ENCODE measurements around the gene PYCR2. TPM values are rescaled to one million over a fixed set of nuclear protein-coding genes. Genes with fewer than 3 reads are reported as not detected.

PYCR2 gene
- total RNA-seq, 1 experiment from 2014 or later, result 104 TPM

GRCh38 chr1:225941187-225941941, 17.3 kb upstream of the PYCR2 start, which contains the start of gene LEFTY2:
Gene LEFTY2 (minus strand): TSS chr1:225941220. CDS start chr1:225941140, 80 bp downstream.
- H4K91ac ChIP-seq (ENCODE audit: insufficient read length, low read depth, low read length), result no peak within 1 kb of the TSS
- no peak within 1 kb of the TSS for H2BK120ac ChIP-seq (ENCODE audit: low read depth, low read length, poor library complexity, severe bottlenecking)
- H3K4me2 ChIP-seq (ENCODE audit: insufficient read depth, insufficient read length, low read length), result no peak within 1 kb of the TSS
- Mint-ChIP-seq H3K9me3 (no peaks in the 10 kb centered on the region; a peak in 2 of 5 replicates), H3K27ac (peak within 1 kb of the TSS in 1 of 3 experiments; percentile 57; a peak in 2 of 7 replicates), H3K4me1 (peaks cover 38 to 45% of the 10 kb centered on the region in 2 experiments), H3K4me3 (peak within 1 kb of the TSS in 1 of 2 experiments; percentile 68; a peak in 4 of 5 replicates), H3K27me3 (ENCODE audit: low read depth) (peaks cover 1% of the 10 kb centered on the region; the same call in 1 of the 2 replicates), H3K36me3 (ENCODE audit: insufficient read depth in 1 of 3, low read depth in 3 of 3) (no peaks in the 10 kb centered on the region)
- WGBS (ENCODE audit: extremely low coverage, insufficient read length, low lambda C conversion rate), result no CpG with 5 or more reads among the region's 6 CpGs
- H3K27ac ChIP-seq (ENCODE audit: insufficient read length, low read depth, low read length), result no peak within 1 kb of the TSS
- H3K4ac ChIP-seq (ENCODE audit: low read depth, low read length), result no peak within 1 kb of the TSS
- no peak within 1 kb of the TSS for H2BK12ac ChIP-seq (ENCODE audit: insufficient read length, low read depth, low read length)
- no peak within 1 kb of the TSS for H4K8ac ChIP-seq (replicated peaks; ENCODE audit: insufficient read length, low read depth, low read length)
- H4K20me1 ChIP-seq (ENCODE audit: control insufficient read depth, insufficient read depth, insufficient read length), result no peaks in the 10 kb centered on the region
- H3K23me2 ChIP-seq (ENCODE audit: insufficient read length, low read depth, low read length, poor library complexity, severe bottlenecking), result no peaks in the 10 kb centered on the region
- no peak within 1 kb of the TSS for H3K23ac ChIP-seq (ENCODE audit: insufficient read length, low read depth, low read length)
- H3K27me3 ChIP-seq (ENCODE audit: insufficient read depth, low read length), result no peaks in the 10 kb centered on the region
- no peaks in the 10 kb centered on the region for H3K79me2 ChIP-seq (ENCODE audit: insufficient read depth, low read length)
- H3K14ac ChIP-seq (ENCODE audit: insufficient read depth, low read length), result no peak within 1 kb of the TSS
- H2AFZ ChIP-seq (ENCODE audit: low read length), result no peak within 1 kb of the TSS
- H3K79me1 ChIP-seq (ENCODE audit: insufficient read depth, low read depth, low read length, poor library complexity, severe bottlenecking), result no peaks in the 10 kb centered on the region
- H2BK5ac ChIP-seq (ENCODE audit: insufficient read length, low read length), result no peak within 1 kb of the TSS
- no peak within 1 kb of the TSS for H3K18ac ChIP-seq (ENCODE audit: insufficient read length, low read depth, low read length)
- no peak within 1 kb of the TSS for H2BK15ac ChIP-seq (ENCODE audit: low read depth, low read length)
- no peak within 1 kb of the TSS for H3T11ph ChIP-seq (ENCODE audit: low read length)
- H3K4me1 ChIP-seq (ENCODE audit: insufficient read depth, low read length), result peaks cover 17% of the 10 kb centered on the region; the same call in 1 of the 2 replicates
- no peak within 1 kb of the TSS for H2BK20ac ChIP-seq (ENCODE audit: low read depth, low read length, poor library complexity, severe bottlenecking)
- no peak within 1 kb of the TSS for H2AK5ac ChIP-seq (ENCODE audit: insufficient read length, low read length)
- TF ChIP-seq, protein P1, sequence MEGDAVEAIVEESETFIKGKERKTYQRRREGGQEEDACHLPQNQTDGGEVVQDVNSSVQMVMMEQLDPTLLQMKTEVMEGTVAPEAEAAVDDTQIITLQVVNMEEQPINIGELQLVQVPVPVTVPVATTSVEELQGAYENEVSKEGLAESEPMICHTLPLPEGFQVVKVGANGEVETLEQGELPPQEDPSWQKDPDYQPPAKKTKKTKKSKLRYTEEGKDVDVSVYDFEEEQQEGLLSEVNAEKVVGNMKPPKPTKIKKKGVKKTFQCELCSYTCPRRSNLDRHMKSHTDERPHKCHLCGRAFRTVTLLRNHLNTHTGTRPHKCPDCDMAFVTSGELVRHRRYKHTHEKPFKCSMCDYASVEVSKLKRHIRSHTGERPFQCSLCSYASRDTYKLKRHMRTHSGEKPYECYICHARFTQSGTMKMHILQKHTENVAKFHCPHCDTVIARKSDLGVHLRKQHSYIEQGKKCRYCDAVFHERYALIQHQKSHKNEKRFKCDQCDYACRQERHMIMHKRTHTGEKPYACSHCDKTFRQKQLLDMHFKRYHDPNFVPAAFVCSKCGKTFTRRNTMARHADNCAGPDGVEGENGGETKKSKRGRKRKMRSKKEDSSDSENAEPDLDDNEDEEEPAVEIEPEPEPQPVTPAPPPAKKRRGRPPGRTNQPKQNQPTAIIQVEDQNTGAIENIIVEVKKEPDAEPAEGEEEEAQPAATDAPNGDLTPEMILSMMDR (conservative IDR thresholded peaks at IDR 0.05), result no peak
- no peak for DNase-seq
- H3K9me3 ChIP-seq (ENCODE audit: control insufficient read depth, low read depth, low read length), result no peaks in the 10 kb centered on the region
- H3K56ac ChIP-seq (ENCODE audit: insufficient read length, low read depth, low read length), result no peak within 1 kb of the TSS
- H4K5ac ChIP-seq (ENCODE audit: insufficient read length, low read depth, low read length), result no peak within 1 kb of the TSS
- H3K9ac ChIP-seq (ENCODE audit: extremely low read depth, insufficient read length, low read length), result no peak within 1 kb of the TSS
